Measurements from ENCODE around the gene DCUN1D5. TPM values are rescaled to one million over a fixed set of nuclear protein-coding genes. Genes with fewer than 3 reads are reported as not detected.
A peak's percentile ranks its signal among the peaks of the same experiment; 100 is the strongest.

The DCUN1D5 gene
- total and polyA plus RNA-seq, 9 of the 15 experiments (the other 6 are each of a cell fraction or from before 2014, with no cell fraction given), result 38.4 to 242 (median 115) TPM

- TF ChIP-seq, protein P1, sequence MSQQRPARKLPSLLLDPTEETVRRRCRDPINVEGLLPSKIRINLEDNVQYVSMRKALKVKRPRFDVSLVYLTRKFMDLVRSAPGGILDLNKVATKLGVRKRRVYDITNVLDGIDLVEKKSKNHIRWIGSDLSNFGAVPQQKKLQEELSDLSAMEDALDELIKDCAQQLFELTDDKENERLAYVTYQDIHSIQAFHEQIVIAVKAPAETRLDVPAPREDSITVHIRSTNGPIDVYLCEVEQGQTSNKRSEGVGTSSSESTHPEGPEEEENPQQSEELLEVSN (IDR thresholded peaks at IDR 0.05; ENCODE audit: borderline replicate concordance in 1 of 2, extremely low read depth in 1 of 2, insufficient read depth in 1 of 2, insufficient read length in 1 of 2, low read depth in 1 of 2, low read length in 1 of 2, poor library complexity in 1 of 2, severe bottlenecking in 1 of 2), result peak in 1 of 2 experiments; percentile 67
- TF ChIP-seq CREM (IDR thresholded peaks at IDR 0.05; ENCODE audit: low read depth), result peak; percentile 46
These were observed 728 bp downstream of the DCUN1D5 start (continued) for GRCh38 chr11:103091064-103091800.

GRCh38 chr11:103086461-103086860 is 5.5 kb downstream of the DCUN1D5 start:
- H4K20me1 ChIP-seq (replicated peaks; ENCODE audit: control insufficient read depth, insufficient read depth, low read length), result 0 out of 2 replicates have a peak, but pooled peaks cover 7% of the 10 kb centered on the region
- no peak overlapping the region for H3K4me3 ChIP-seq
- H3K9me3 ChIP-seq (replicated peaks; ENCODE audit: control insufficient read depth, insufficient read depth, low read depth, low read length), result no peaks in the 10 kb centered on the region; the same call in 1 of the 2 replicates
- no peak overlapping the region for H3K9ac ChIP-seq (ENCODE audit: insufficient read depth in 1 of 2, low read depth in 2 of 2, low read length in 2 of 2)
- peaks cover 76% of the 10 kb centered on the region for H3K36me3 ChIP-seq (ENCODE audit: control insufficient read depth, insufficient read depth, low read length)
- no peak overlapping the region for H2AFZ ChIP-seq (ENCODE audit: low read depth, low read length)
- H3K79me2 ChIP-seq (ENCODE audit: control insufficient read depth, insufficient read depth, low read length), result peaks cover 95% of the 10 kb centered on the region
- in situ Hi-C loops (cut with MboI), result no loop called here
- no peak for ATAC-seq
- no TSS peak for BruUV-seq (replicated peaks)
- DNase-seq (ENCODE audit: extremely low read depth in 1 of 4, low spot score in 3 of 4), result peak in 2 of 4 experiments; percentile 15 to 18
- H3K27ac ChIP-seq (ENCODE audit: extremely low read depth, low read depth, low read length), result peak overlapping the region; percentile 27; the same call in 2 of the 3 replicates
- H3K4me2 ChIP-seq (ENCODE audit: insufficient read depth, low read length), result no peak overlapping the region
- H3K27me3 ChIP-seq (ENCODE audit: control insufficient read depth in 2 of 2, insufficient read depth in 2 of 2, low read length in 2 of 2), result no peaks in the 10 kb centered on the region
- no peaks in the 10 kb centered on the region for H3K4me1 ChIP-seq (replicated peaks in 1 of 2; ENCODE audit: control insufficient read depth in 2 of 2, insufficient read depth in 2 of 2, low read length in 2 of 2)
- intact Hi-C loops (cut with micrococcal nuclease), result no loop called here
- ChIA-PET CTCF (ENCODE audit: low intra/inter-chr PET ratio) (no interaction called here), POLR2A (no interaction called here)
- no peak for FAIRE-seq
- no peaks in the 10 kb centered on the region for H3K9me1 ChIP-seq (ENCODE audit: control insufficient read depth, insufficient read depth, low read length)
- no peak for TF ChIP-seq ZC3H8 (IDR thresholded peaks at IDR 0.05)
- TF ChIP-seq FOXA1 (IDR thresholded peaks at IDR 0.05; ENCODE audit: borderline replicate concordance), result no peak
- no peak for TF ChIP-seq E2F3 (CRISPR knock-in tag; IDR thresholded peaks at IDR 0.05)
- TF ChIP-seq, protein P2, sequence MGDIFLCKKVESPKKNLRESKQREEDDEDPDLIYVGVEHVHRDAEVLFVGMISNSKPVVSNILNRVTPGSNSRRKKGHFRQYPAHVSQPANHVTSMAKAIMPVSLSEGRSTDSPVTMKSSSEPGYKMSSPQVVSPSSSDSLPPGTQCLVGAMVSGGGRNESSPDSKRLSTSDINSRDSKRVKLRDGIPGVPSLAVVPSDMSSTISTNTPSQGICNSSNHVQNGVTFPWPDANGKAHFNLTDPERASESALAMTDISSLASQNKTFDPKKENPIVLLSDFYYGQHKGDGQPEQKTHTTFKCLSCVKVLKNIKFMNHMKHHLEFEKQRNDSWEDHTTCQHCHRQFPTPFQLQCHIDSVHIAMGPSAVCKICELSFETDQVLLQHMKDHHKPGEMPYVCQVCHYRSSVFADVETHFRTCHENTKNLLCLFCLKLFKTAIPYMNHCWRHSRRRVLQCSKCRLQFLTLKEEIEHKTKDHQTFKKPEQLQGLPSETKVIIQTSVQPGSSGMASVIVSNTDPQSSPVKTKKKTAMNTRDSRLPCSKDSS (IDR thresholded peaks at IDR 0.05; ENCODE audit: low read depth, partially characterized antibody), result no peak
- TF ChIP-seq RCOR1 (IDR thresholded peaks at IDR 0.05; ENCODE audit: borderline replicate concordance in 1 of 2, low read depth in 2 of 2, low read length in 2 of 2), result no peak
- TF ChIP-seq, protein P3, sequence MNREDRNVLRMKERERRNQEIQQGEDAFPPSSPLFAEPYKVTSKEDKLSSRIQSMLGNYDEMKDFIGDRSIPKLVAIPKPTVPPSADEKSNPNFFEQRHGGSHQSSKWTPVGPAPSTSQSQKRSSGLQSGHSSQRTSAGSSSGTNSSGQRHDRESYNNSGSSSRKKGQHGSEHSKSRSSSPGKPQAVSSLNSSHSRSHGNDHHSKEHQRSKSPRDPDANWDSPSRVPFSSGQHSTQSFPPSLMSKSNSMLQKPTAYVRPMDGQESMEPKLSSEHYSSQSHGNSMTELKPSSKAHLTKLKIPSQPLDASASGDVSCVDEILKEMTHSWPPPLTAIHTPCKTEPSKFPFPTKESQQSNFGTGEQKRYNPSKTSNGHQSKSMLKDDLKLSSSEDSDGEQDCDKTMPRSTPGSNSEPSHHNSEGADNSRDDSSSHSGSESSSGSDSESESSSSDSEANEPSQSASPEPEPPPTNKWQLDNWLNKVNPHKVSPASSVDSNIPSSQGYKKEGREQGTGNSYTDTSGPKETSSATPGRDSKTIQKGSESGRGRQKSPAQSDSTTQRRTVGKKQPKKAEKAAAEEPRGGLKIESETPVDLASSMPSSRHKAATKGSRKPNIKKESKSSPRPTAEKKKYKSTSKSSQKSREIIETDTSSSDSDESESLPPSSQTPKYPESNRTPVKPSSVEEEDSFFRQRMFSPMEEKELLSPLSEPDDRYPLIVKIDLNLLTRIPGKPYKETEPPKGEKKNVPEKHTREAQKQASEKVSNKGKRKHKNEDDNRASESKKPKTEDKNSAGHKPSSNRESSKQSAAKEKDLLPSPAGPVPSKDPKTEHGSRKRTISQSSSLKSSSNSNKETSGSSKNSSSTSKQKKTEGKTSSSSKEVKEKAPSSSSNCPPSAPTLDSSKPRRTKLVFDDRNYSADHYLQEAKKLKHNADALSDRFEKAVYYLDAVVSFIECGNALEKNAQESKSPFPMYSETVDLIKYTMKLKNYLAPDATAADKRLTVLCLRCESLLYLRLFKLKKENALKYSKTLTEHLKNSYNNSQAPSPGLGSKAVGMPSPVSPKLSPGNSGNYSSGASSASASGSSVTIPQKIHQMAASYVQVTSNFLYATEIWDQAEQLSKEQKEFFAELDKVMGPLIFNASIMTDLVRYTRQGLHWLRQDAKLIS (CRISPR knock-in tag; IDR thresholded peaks at IDR 0.05), result no peak
- TF ChIP-seq, protein P4, sequence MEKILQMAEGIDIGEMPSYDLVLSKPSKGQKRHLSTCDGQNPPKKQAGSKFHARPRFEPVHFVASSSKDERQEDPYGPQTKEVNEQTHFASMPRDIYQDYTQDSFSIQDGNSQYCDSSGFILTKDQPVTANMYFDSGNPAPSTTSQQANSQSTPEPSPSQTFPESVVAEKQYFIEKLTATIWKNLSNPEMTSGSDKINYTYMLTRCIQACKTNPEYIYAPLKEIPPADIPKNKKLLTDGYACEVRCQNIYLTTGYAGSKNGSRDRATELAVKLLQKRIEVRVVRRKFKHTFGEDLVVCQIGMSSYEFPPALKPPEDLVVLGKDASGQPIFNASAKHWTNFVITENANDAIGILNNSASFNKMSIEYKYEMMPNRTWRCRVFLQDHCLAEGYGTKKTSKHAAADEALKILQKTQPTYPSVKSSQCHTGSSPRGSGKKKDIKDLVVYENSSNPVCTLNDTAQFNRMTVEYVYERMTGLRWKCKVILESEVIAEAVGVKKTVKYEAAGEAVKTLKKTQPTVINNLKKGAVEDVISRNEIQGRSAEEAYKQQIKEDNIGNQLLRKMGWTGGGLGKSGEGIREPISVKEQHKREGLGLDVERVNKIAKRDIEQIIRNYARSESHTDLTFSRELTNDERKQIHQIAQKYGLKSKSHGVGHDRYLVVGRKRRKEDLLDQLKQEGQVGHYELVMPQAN (IDR thresholded peaks at IDR 0.05; ENCODE audit: borderline replicate concordance), result no peak
- no peak for TF ChIP-seq ZBTB17 (CRISPR knock-in tag; IDR thresholded peaks at IDR 0.05)
- TF ChIP-seq HSF4 (CRISPR knock-in tag; IDR thresholded peaks at IDR 0.05; ENCODE audit: borderline replicate concordance), result no peak
